RCC 7860 (cell line): ENCODE data around the gene BAD.
"Not testable (repeated sequence)": the region's sequence is repeated elsewhere in the genome, so short reads cannot be mapped to it uniquely, and the experiment has no call there.

Experiments
- DNase-seq: peaks from one replicate; pipeline ENCODE4 v3.0.0-alpha.2; 2015; ENCODE audit warnings: low spot score
- FAIRE-seq: peaks from 2 replicates; lab custom pipeline; 2012; peaks lifted over from hg19 to GRCh38; lab: Jason Lieb, UNC

Gene BAD

GRCh38 chr11:64315667-64316526, 31.4 kb upstream of the BAD start:
- not testable (repeated sequence) for FAIRE-seq, DNase-seq

- FAIRE-seq (no peak), DNase-seq (no peak)
These were observed 30.5 kb upstream of the BAD start for GRCh38 chr11:64314805-64315561.

GRCh38 chr11:64314146-64314804, 29.8 kb upstream of the BAD start:
- DNase-seq, result no peak
- no peak for FAIRE-seq

- DNase-seq (no peak), FAIRE-seq (no peak)
These were observed 29.2 kb upstream of the BAD start for GRCh38 chr11:64313491-64314145.

- FAIRE-seq (no peak), DNase-seq (no peak)
These were observed 28.5 kb upstream of the BAD start for GRCh38 chr11:64312947-64313346.

- FAIRE-seq, result not testable (repeated sequence)
These were observed 23.3 kb upstream of the BAD start for GRCh38 chr11:64307795-64308194.

DNA sequence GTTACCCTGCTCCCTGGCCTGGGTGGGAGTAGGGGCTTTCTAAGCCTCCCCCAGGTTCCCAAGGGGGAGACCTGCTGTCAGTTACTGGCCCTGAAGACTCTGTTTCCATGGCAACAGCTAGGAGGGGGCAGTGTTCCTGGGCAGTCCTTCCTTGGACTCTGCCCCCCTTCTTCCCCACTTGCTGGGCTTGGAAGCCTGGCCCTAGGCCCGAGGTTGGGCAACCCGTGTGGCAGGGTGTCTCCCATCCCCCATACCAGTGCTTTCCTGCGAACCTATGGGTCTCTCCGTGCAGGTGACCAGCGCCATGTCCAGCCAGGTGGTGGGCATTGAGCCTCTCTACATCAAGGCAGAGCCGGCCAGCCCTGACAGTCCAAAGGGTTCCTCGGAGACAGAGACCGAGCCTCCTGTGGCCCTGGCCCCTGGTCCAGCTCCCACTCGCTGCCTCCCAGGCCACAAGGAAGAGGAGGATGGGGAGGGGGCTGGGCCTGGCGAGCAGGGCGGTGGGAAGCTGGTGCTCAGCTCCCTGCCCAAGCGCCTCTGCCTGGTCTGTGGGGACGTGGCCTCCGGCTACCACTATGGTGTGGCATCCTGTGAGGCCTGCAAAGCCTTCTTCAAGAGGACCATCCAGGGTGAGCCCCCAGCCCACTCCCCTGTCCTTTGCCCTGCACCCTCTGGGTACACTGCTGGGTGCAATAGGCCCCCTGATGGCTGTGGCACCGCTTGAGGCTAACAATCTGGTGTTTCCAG, 22.6 kb upstream of the BAD start:
- DNase-seq (no peak), FAIRE-seq (no peak)

More at GRCh38 chr11:64307795-64308194, 23.3 kb upstream of the BAD start:
- not testable (repeated sequence) for DNase-seq

GRCh38 chr11:64306563-64306875, 22.1 kb upstream of the BAD start:
- no peak for FAIRE-seq
- no peak for DNase-seq

- DNase-seq (peak; percentile 35), FAIRE-seq (no peak)
These were observed 21.5 kb upstream of the BAD start for GRCh38 chr11:64305691-64306562.

DNA sequence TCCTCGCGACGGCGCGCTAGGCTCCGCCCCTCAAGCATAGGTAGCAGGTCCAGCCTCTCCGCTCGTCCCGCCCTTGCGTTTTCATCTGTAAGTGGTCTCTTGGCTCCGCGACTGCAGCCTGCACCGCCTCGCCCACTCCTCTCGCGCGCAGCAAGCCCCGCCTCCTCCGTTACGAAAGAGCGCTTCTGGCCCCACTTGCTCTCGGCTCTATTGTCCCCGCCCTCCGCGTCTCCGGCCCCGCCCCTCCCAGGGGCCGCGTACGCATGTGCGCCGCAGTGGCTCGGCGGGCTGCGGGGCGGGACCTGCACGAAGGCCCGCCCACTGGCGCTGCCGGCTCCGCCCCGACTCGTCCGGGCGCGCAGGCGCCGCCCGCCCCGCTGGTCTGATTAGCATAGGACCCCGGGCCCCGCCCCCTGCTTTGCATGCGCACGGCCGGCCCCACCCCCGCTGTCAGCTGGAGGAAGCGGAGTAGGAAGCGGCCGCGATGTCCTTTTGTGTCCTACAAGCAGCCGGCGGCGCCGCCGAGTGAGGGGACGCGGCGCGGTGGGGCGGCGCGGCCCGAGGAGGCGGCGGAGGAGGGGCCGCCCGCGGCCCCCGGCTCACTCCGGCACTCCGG, 20.7 kb upstream of the BAD start, which contains the start of gene ESRRA:
ESRRA (plus strand) TSS at position 450 of the 616 bp plus-strand sequence. CDS start 1,656 bp downstream, outside the sequence.
- FAIRE-seq (no peak), DNase-seq (peak; percentile 90)

GRCh38 chr11:64304316-64305072, 20.0 kb upstream of the BAD start:
- DNase-seq (peak; percentile 82), FAIRE-seq (peak; percentile 34)

DNA sequence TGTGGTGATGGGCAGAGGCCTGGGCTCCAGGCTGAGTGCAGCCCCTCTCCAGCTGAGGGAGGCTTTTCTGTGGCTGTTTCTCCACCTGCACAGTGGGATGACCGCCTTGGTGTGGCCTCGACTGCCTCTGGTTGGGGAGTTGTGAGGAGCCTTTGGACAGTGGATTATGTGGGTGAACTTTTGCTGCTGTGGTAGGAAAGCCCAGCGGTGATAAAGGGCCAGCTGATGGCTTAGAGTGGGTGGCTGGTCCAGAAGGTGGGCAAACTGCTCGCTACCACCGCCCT, 19.5 kb upstream of the BAD start:
- DNase-seq (no peak), FAIRE-seq (no peak)

DNA sequence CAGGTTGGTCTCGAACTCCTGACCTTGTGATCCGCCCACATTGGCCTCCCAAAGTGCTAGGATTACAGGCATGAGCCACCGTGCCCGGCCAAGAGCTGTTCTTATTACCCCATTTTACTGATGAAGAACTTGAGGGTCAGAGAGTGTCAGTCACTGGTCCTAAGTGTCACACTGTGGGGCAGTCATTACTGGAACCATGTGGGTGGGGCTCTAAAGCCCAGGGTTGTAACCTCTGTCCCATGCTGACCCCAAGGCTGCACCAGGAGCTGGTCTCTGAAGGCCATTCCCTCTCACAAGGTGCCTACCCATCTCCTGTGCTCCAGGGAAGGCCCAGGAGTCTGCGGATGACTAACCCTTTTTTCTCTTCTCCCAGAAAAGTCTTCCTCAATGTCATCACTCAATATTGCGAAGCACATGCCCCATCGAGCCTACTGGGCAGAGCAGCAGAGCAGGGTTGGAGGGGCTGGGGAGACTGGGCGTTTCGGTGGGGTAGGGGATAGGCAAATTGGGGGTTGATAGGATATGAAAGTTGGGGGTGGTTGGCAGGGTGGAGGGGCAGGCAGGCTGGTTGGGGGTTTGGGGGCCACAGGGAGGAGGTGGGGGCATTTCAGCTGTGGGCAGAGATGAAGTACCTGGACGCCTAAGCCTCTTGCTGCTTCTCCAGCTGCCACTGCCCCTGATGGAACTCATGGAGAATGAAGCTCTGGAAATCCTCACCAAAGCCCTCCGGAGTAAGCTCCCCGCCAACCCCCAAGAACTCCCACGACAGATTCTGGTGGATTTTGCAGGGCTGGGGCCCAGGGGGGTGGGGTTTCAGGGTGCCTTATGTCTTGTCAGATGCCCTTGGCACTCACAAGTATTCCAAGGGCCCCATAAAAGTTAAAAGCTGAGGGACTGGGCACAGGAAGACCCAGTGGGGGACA, 18.9 kb upstream of the BAD start:
- FAIRE-seq (no peak), DNase-seq (no peak)

DNA sequence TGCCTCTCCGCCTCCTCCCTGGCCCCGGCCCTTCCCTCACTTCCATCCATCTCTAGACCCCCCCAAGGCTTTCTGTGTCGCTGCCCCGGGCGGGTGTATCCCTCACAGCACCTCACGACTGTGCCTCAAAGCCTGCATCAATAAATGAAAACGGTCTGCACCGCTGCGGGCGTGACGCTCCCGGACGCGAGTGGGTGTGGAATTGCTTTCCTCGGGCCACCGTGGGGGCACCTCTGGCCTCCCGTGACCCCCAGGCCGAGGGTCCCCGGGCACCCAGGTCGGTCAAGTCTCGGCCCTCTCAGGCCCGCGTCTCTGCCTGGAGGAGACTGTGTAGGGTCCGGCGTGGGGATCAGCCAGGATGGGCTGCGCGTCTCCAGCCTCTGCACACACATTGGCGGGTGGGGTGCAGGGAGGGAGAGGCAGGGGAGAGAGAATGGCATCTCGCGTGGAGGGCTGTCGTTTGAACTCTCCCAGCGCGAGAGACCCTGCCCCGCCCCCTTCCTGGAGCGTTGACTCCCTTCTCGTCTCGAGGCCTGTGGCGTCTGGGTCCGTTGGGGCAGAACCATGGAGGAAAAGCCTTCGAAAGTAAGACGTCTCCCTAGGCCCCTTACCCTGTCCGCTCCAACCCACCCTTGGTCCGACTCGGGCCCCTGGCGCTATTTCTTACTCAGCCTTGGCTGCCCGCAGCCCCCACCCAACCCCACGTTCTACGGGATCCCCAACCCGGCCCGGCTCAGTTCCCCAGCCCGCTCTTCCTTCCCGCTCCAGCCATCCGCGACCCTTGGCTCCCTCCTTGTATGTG, 15.6 kb upstream of the BAD start, which contains the start of gene CATSPERZ:
CATSPERZ (plus strand) TSS at position 512 of the 802 bp plus-strand sequence; CDS start at position 565, 53 bp downstream.
- DNase-seq, result no peak
- no peak for FAIRE-seq

GRCh38 chr11:64298966-64299846, 14.7 kb upstream of the BAD start:
- FAIRE-seq (no peak), DNase-seq (no peak)
